Right lobe of liver (tissue), 6 donors: Measurements from ENCODE around the gene CDAN1. TPM values are rescaled to one million over a fixed set of nuclear protein-coding genes. Genes with fewer than 3 reads are reported as not detected.
A peak's percentile ranks its signal among the peaks of the same experiment; 100 is the strongest.

Experiments
- ATAC-seq, 4 donors: fragments of 200-7000 bp; cut with Tn5 transposase; one replicate each; pipeline ENCODE4 v1.9.1; 2020; ENCODE audit warnings: mild to moderate bottlenecking in 4 of 4, moderate library complexity in 4 of 4
- DNase-seq, 3 donors: peaks; one replicate each; pipeline ENCODE4 v3.0.0-alpha.2; 2020
- H3K27ac ChIP-seq, 3 donors: fragments of 200-600 bp; one replicate each; pipeline ENCODE4 v1.8.0; 2022
- H3K27me3 ChIP-seq, 2 donors: fragments of 200-600 bp; one replicate each; pipeline ENCODE4 v1.8.0; 2022
- H3K36me3 ChIP-seq, 4 donors: fragments of 200-600 bp; sonication (generic) in 1 of 4; one replicate each; pipeline versions ENCODE4 v1.5.1 to v1.8.0; 2017 to 2022; ENCODE audit warnings: control low read depth in 1 of 4
- H3K4me1 ChIP-seq, 4 donors: fragments of 200-600 bp; sonication (generic) in 1 of 4; one replicate each; pipeline versions ENCODE4 v1.5.1 to v1.8.0; 2017 to 2022; ENCODE audit warnings: control low read depth in 1 of 4
- H3K4me3 ChIP-seq, 3 donors: fragments of 200-600 bp; one replicate each; pipeline ENCODE4 v1.8.0; 2022
- H3K9me3 ChIP-seq, 4 donors: fragments of 200-600 bp; sonication (generic) in 1 of 4; one replicate each; pipeline versions ENCODE4 v1.5.1 to v1.8.0; 2017 to 2022; ENCODE audit warnings: control low read depth in 1 of 4
- CTCF ChIP-seq, 4 donors: fragments of 200-600 bp in 3 of 4; fragments of 450-650 bp in 1 of 4; IDR thresholded peaks; one replicate each; pipeline versions ENCODE4 v1.5.1 to v1.8.0; 2016 to 2022; ENCODE audit warnings: antibody characterized with exemption in 4 of 4, mild to moderate bottlenecking in 2 of 4
- POLR2A ChIP-seq: fragments of 450-650 bp; IDR thresholded peaks from one replicate; pipeline ENCODE4 v1.6.1; 2017; ENCODE audit warnings: antibody characterized with exemption, mild to moderate bottlenecking
- WGBS: methylation state at CpG from one replicate; pipeline ENCODE4 v1.1.6; 2018; ENCODE audit warnings: low coverage, low lambda C conversion rate; ENCODE audit not compliant: insufficient coverage; ENCODE audit errors: missing lambda C conversion rate; 5-methylcytosine and 5-hydroxymethylcytosine counted together
- intact Hi-C, 2 donors: fragments of 100-400 bp; cut with DNase I; formaldehyde crosslinking; loops; one replicate each; pipeline versions ENCODE4 v1.11.2 to v1.14.1; 2022
- total RNA-seq, 6 experiments: library from RNA; depleted of rRNA in 2 of 6; stranded (reverse); fragments of >200 nt in 2 of 6; fragmentation: NEBNext Ultra II Directional in 3 of 6; extraction: Animal tissue kit (Norgen Biotek cat#: 25700) in 3 of 6; gene quantifications; one replicate each; pipeline versions ENCODE4 v1.1.0 to v1.2.4, GENCODE V29; 2016 to 2023
- donor health status: DM: no; HTN: yes; CAD: no.
- donor health status: DM: no; HTN: no; CAD: no.
- donor health status: DM: no; HTN: no; CAD: no.
- donor health status: DM: no; HTN: yes; CAD: no.
- donor health status: DM: no; HTN: yes; CAD: no.

Gene CDAN1
- total RNA-seq, 6 experiments from 2014 or later = 5.0 to 8.2 (median 6.3) TPM

DNA sequence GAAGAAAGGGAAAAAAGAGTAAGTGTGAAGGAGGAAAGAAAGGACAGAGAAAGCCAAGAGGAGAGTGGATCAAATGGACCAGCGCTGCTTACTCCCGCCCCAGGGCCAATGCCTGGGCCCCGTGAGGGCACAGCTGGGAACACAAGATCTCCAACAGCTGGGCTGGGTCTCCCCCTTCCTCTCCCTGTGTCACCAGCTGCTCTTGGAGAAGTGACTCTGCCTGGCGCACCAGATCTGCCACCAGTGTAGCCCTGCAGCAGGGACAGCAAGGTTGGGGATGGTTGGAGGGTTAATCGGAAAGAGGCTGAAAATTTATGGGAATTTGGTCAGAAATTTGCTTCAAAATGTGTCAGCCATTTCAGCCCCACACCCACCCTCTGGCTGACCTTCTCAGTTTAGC is 8.4 kb downstream of the CDAN1 start:
- TF ChIP-seq POLR2A (no peak), CTCF (IDR thresholded peaks at IDR 0.05) (no peak)
- intact Hi-C loops = no loop called here
- H3K4me3 ChIP-seq = no peak overlapping the region
- H3K9me3 ChIP-seq = no peaks in the 10 kb centered on the region
- H3K27me3 ChIP-seq = no peaks in the 10 kb centered on the region
- WGBS = 100% methylated on average over 1 of the region's 5 CpGs
- H3K27ac ChIP-seq = no peak overlapping the region
- no peak for DNase-seq
- ATAC-seq = no peak
- H3K4me1 ChIP-seq = no peaks in the 10 kb centered on the region
- peaks cover 0 to 92% (median 30%) of the 10 kb centered on the region in 4 donors for H3K36me3 ChIP-seq

GRCh38 chr15:42727750-42728381 is 9.1 kb downstream of the CDAN1 start:
- H3K4me3 ChIP-seq = no peak overlapping the region
- DNase-seq (no peak), ATAC-seq (peak in 1 of 4 donors; percentile 6)
- intact Hi-C loops = no loop called here
- no peaks in the 10 kb centered on the region for H3K4me1 ChIP-seq
- WGBS = 80% methylated on average over 2 of the region's 13 CpGs
- H3K27me3 ChIP-seq = no peaks in the 10 kb centered on the region
- no peak for TF ChIP-seq CTCF (IDR thresholded peaks at IDR 0.05)
- no peak for TF ChIP-seq POLR2A
- H3K36me3 ChIP-seq = peaks cover 0 to 91% (median 30%) of the 10 kb centered on the region in 4 donors
- no peaks in the 10 kb centered on the region for H3K9me3 ChIP-seq
- no peak overlapping the region for H3K27ac ChIP-seq

GRCh38 chr15:42726114-42726513 is 10.8 kb downstream of the CDAN1 start:
- TF ChIP-seq POLR2A = no peak
- TF ChIP-seq CTCF (IDR thresholded peaks at IDR 0.05) = no peak
- no peaks in the 10 kb centered on the region for H3K4me1 ChIP-seq
- no peak overlapping the region for H3K4me3 ChIP-seq
- DNase-seq (no peak), ATAC-seq (no peak)
- no CpG with 5 or more reads among the region's 11 CpGs for WGBS
- H3K9me3 ChIP-seq = no peaks in the 10 kb centered on the region
- H3K27ac ChIP-seq = no peak overlapping the region
- intact Hi-C loops = no loop called here
- peaks cover 0 to 76% (median 23%) of the 10 kb centered on the region in 4 donors for H3K36me3 ChIP-seq
- no peaks in the 10 kb centered on the region for H3K27me3 ChIP-seq

- H3K4me3 ChIP-seq = no peak overlapping the region
- ATAC-seq = no peak
- H3K27me3 ChIP-seq = no peaks in the 10 kb centered on the region
- no peak for DNase-seq
- 80% methylated on average over 1 of the region's 12 CpGs for WGBS
- H3K9me3 ChIP-seq = no peaks in the 10 kb centered on the region
- no peak overlapping the region for H3K27ac ChIP-seq
- TF ChIP-seq CTCF (IDR thresholded peaks at IDR 0.05) = no peak
- TF ChIP-seq POLR2A = no peak
- intact Hi-C loops = no loop called here
- peaks cover 0 to 69% (median 19%) of the 10 kb centered on the region in 4 donors for H3K36me3 ChIP-seq
- no peaks in the 10 kb centered on the region for H3K4me1 ChIP-seq
Observed at GRCh38 chr15:42725331-42725903, 11.5 kb downstream of the CDAN1 start.
